ENCODE data around the gene YKT6. TPM values are rescaled to one million over a fixed set of nuclear protein-coding genes. Genes with fewer than 3 reads are reported as not detected.

The YKT6 gene
- total and polyA plus RNA-seq, 2 experiments from 2014 or later = 75.7 to 86.9 TPM

DNA sequence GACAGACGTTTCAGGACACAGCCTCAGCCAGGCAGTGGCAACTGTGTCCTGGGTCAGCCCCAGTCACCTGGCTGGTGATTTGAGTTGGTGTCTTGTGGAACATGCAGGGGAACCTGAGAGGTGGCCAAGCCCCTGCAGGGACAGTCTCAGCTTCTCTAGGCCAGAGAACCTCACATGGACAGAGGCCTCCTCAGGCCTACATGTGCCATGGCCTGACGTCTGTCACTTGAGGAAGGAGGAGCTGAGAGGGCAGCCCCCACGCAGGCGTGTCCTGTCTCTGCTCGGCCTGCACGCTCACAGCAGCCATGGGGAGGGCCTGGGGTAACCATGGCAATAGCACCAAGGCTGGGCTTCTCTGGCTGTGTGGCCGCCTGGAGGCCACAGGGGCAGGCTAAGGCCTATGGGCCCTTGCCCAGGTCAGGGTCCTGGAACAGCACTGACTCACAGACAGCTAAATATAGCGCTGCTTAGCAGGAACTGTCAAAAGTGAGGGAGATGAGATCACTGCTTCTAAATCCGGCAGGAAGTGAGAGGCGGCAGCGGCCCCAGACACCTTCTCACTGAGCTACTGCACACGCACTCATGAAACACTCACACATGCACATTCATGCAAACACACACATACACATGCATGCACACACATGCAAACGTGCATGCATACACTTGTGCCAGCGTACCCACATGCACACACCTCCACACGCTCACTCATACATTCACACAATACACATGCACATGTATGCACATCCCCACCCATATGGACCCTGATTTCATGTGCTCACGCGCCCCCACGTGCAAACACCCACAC, 57.0 kb downstream of the YKT6 start:
- Histone ChIP-seq H3K4me3 (no peak overlapping the region), H3K9me3 (ENCODE audit: low read depth) (no peaks in the 10 kb centered on the region), H3K4me2 (peak overlapping the region; percentile 13), H3K27ac (peak overlapping the region; percentile 79), H2AFZ (no peak overlapping the region), H3K79me2 (no peaks in the 10 kb centered on the region), H3K36me3 (replicated peaks; ENCODE audit: insufficient read depth, low read depth) (no peaks in the 10 kb centered on the region), H3K4me1 (ENCODE audit: insufficient read depth) (peaks cover 25% of the 10 kb centered on the region), H3K9me2 (replicated peaks; ENCODE audit: insufficient read depth) (no peaks in the 10 kb centered on the region), H3K27me3 (no peaks in the 10 kb centered on the region), H4K20me1 (ENCODE audit: insufficient read depth, poor library complexity, severe bottlenecking) (no peaks in the 10 kb centered on the region)
- TF ChIP-seq EZH2phosphoT487 (IDR thresholded peaks at IDR 0.05; ENCODE audit: low read depth, severe bottlenecking, unreplicated experiment) (no peak), EZH2 (IDR thresholded peaks at IDR 0.05; ENCODE audit: borderline replicate concordance) (no peak)
- TF ChIP-seq, protein P1, sequence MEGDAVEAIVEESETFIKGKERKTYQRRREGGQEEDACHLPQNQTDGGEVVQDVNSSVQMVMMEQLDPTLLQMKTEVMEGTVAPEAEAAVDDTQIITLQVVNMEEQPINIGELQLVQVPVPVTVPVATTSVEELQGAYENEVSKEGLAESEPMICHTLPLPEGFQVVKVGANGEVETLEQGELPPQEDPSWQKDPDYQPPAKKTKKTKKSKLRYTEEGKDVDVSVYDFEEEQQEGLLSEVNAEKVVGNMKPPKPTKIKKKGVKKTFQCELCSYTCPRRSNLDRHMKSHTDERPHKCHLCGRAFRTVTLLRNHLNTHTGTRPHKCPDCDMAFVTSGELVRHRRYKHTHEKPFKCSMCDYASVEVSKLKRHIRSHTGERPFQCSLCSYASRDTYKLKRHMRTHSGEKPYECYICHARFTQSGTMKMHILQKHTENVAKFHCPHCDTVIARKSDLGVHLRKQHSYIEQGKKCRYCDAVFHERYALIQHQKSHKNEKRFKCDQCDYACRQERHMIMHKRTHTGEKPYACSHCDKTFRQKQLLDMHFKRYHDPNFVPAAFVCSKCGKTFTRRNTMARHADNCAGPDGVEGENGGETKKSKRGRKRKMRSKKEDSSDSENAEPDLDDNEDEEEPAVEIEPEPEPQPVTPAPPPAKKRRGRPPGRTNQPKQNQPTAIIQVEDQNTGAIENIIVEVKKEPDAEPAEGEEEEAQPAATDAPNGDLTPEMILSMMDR (IDR thresholded peaks at IDR 0.05; ENCODE audit: poor library complexity) = no peak
- peak; percentile 88 for DNase-seq (ENCODE audit: low spot score)
- WGBS (ENCODE audit: low lambda C conversion rate, missing lambda C conversion rate) = 45% methylated on average over 18 of the region's 18 CpGs

DNA sequence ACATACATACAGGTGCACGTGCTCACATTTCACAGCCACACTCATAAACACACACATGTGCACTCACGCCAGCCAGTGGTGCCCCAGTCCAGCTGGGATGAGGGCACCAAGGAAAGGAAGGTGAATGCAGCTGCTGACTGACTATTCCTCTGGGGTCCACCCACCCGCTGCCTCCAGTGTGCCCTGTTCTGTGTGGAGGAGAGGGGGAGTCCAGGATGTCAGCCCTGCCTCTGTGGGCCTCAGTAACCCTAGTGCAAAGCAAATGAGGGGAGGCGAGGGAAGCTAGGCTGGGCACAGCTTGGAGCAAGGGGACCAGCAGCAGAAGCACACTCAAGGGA, 57.6 kb downstream of the YKT6 start:
- Histone ChIP-seq H3K4me2 (peak overlapping the region; percentile 13), H3K36me3 (replicated peaks; ENCODE audit: insufficient read depth, low read depth) (no peaks in the 10 kb centered on the region), H3K9me3 (ENCODE audit: low read depth) (no peaks in the 10 kb centered on the region), H3K27me3 (no peaks in the 10 kb centered on the region), H4K20me1 (ENCODE audit: insufficient read depth, poor library complexity, severe bottlenecking) (no peaks in the 10 kb centered on the region), H2AFZ (no peak overlapping the region), H3K4me3 (no peak overlapping the region), H3K4me1 (ENCODE audit: insufficient read depth) (peaks cover 30% of the 10 kb centered on the region), H3K27ac (no peak overlapping the region), H3K9me2 (replicated peaks; ENCODE audit: insufficient read depth) (no peaks in the 10 kb centered on the region), H3K79me2 (no peaks in the 10 kb centered on the region)
- 94% methylated on average over 4 of the region's 4 CpGs for WGBS (ENCODE audit: low lambda C conversion rate, missing lambda C conversion rate)
- no peak for DNase-seq (ENCODE audit: low spot score)
- TF ChIP-seq, protein P1 (IDR thresholded peaks at IDR 0.05; ENCODE audit: poor library complexity) = no peak
- TF ChIP-seq EZH2 (IDR thresholded peaks at IDR 0.05; ENCODE audit: borderline replicate concordance) (no peak), EZH2phosphoT487 (IDR thresholded peaks at IDR 0.05; ENCODE audit: low read depth, severe bottlenecking, unreplicated experiment) (no peak)

DNA sequence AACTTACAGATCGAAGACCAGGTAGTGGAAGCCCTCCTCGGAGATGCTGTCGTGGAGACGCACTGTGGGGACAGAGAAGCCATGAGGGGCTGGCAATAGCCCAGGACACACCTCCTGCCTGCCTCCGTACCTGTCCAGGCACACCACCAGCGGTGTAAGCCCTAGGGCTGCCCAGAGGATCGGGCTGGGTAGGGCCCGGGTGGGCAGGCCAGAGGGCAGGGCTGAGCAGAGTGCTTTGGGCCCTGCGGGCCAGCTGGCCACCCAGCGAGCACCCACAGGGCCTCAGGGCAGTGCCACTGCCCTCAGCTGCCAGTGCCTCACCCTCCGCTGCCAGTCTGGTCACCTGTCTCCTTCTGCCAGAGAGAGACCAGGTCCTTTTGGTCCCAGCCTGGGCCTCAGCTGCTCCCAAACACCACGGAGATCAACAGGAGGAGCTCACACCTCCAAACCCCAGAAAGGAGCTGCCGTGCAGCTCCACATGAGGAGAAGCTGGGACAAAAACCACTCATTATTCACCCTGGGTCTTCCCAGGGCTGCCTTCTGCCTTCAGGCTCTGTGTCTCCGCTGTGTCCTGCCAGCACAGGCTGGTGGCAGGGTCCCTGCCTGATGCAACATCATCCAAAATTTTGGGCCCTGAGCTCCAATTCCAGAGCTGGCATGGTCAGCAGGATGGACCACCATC, 58.2 kb downstream of the YKT6 start:
- Histone ChIP-seq H3K4me3 (no peak overlapping the region), H3K4me1 (ENCODE audit: insufficient read depth) (peaks cover 36% of the 10 kb centered on the region), H3K36me3 (replicated peaks; ENCODE audit: insufficient read depth, low read depth) (no peaks in the 10 kb centered on the region), H3K27ac (peak overlapping the region; percentile 58), H3K4me2 (no peak overlapping the region), H2AFZ (no peak overlapping the region), H3K27me3 (no peaks in the 10 kb centered on the region), H3K9me3 (ENCODE audit: low read depth) (no peaks in the 10 kb centered on the region), H4K20me1 (ENCODE audit: insufficient read depth, poor library complexity, severe bottlenecking) (no peaks in the 10 kb centered on the region), H3K9me2 (replicated peaks; ENCODE audit: insufficient read depth) (no peaks in the 10 kb centered on the region), H3K79me2 (no peaks in the 10 kb centered on the region)
- WGBS (ENCODE audit: low lambda C conversion rate, missing lambda C conversion rate) = 93% methylated on average over 14 of the region's 14 CpGs
- no peak for TF ChIP-seq EZH2 (IDR thresholded peaks at IDR 0.05; ENCODE audit: borderline replicate concordance)
- no peak for TF ChIP-seq EZH2phosphoT487 (IDR thresholded peaks at IDR 0.05; ENCODE audit: low read depth, severe bottlenecking, unreplicated experiment)
- DNase-seq (ENCODE audit: low spot score) = no peak
